Endothelial cell of umbilical vein (primary cell): Measurements from ENCODE around the gene LCE3A. TPM values are rescaled to one million over a fixed set of nuclear protein-coding genes. Genes with fewer than 3 reads are reported as not detected.

Experiments
- BruUV-seq: library from RNA; stranded (reverse); fragments of 400-500 nt; replicated peaks from 2 replicates; lab custom pipeline; 2021; lab: Mats Ljungman, UMichigan
- CTCF ChIA-PET: fragments of 300-600, 350-600 bp; sonication (Branson Sonifier 250); formaldehyde crosslinking; loops from one replicate; lab custom pipeline; 2021; ENCODE audit warnings: antibody characterized with exemption, inconsistent platforms; lab: Charles Lee
- POLR2A ChIA-PET: fragments of 300-600, 350-600 bp; sonication (Branson Sonifier 250); formaldehyde crosslinking; loops from one replicate; lab custom pipeline; 2021; ENCODE audit warnings: antibody characterized with exemption, inconsistent platforms; lab: Charles Lee
- DNase-seq: peaks from one replicate; pipeline ENCODE4 v3.0.0-alpha.2; 2011; ENCODE audit warnings: low read depth, low spot score
- FAIRE-seq: peaks from 2 replicates; lab custom pipeline; 2011; peaks lifted over from hg19 to GRCh38; lab: Jason Lieb, UNC
- H2AFZ ChIP-seq: 2 replicates; pipeline ENCODE4 v1.6.0; 2012; ENCODE audit warnings: low read depth, low read length, control low read depth, inconsistent platforms
- H3K27ac ChIP-seq: 2 replicates; pipeline ENCODE4 v1.5.1; 2011; ENCODE audit warnings: low read depth, mild to moderate bottlenecking, control low read depth, low read length, moderate library complexity; ENCODE audit not compliant: insufficient read depth
- H3K27me3 ChIP-seq, 2 experiments: 2 replicates each; pipeline versions ENCODE4 v1.6.0 to v1.6.1; 2011; ENCODE audit warnings: low read length in 2 of 2, mixed read lengths in 1 of 2; ENCODE audit not compliant: control insufficient read depth in 2 of 2, insufficient read depth in 2 of 2
- H3K36me3 ChIP-seq, 2 experiments: 2 replicates in 1 of 2; 3 replicates in 1 of 2; pipeline ENCODE4 v1.5.1; 2011; ENCODE audit warnings: low read length in 2 of 2, mild to moderate bottlenecking in 1 of 2, moderate library complexity in 1 of 2; ENCODE audit not compliant: control insufficient read depth in 2 of 2, insufficient read depth in 2 of 2; ENCODE audit errors: extremely low read depth in 1 of 2
- H3K4me1 ChIP-seq: 3 replicates; pipeline ENCODE4 v1.5.1; 2011; ENCODE audit warnings: mild to moderate bottlenecking, low read length; ENCODE audit not compliant: control insufficient read depth, insufficient read depth; ENCODE audit errors: extremely low read depth
- H3K4me2 ChIP-seq: 2 replicates; pipeline ENCODE4 v1.6.1; 2011; ENCODE audit warnings: low read length, control low read depth, mixed read lengths; ENCODE audit not compliant: insufficient read depth
- H3K4me3 ChIP-seq, 3 experiments: fragments of 200-600 bp in 1 of 3; sonication (generic), shearing (Covaris generic) in 1 of 3; replicated peaks in 1 of 3; 2 replicates each; pipeline ENCODE4 v1.5.1; 2011 to 2016; ENCODE audit warnings: control low read depth in 3 of 3, low read length in 3 of 3, mild to moderate bottlenecking in 2 of 3, inconsistent platforms in 1 of 3, low read depth in 1 of 3, moderate library complexity in 1 of 3; ENCODE audit not compliant: insufficient read depth in 1 of 3
- H3K79me2 ChIP-seq: 2 replicates; pipeline ENCODE4 v1.6.0; 2012; ENCODE audit warnings: low read length, inconsistent platforms; ENCODE audit not compliant: control insufficient read depth, insufficient read depth
- H3K9ac ChIP-seq: replicated peaks from 2 replicates; pipeline ENCODE3; 2011; ENCODE audit warnings: low read length, control low read depth; ENCODE audit not compliant: insufficient read depth; ENCODE audit errors: extremely low read depth
- H3K9me1 ChIP-seq: replicated peaks from 3 replicates; pipeline ENCODE4 v1.6.0; 2011; ENCODE audit warnings: mild to moderate bottlenecking, low read length; ENCODE audit not compliant: control insufficient read depth, insufficient read depth; ENCODE audit errors: extremely low read depth
- H3K9me3 ChIP-seq: replicated peaks from 2 replicates; pipeline ENCODE4 v1.5.1; 2012; ENCODE audit warnings: low read length, inconsistent platforms; ENCODE audit not compliant: control insufficient read depth, insufficient read depth
- H4K20me1 ChIP-seq: replicated peaks from 2 replicates; pipeline ENCODE3; 2011; ENCODE audit warnings: mild to moderate bottlenecking, low read length; ENCODE audit not compliant: control insufficient read depth, insufficient read depth; ENCODE audit errors: extremely low read depth
- CTCF ChIP-seq, 2 donors: IDR thresholded peaks; 1 replicate in 1 of 2; 2 replicates in 1 of 2; pipeline ENCODE4 v1.5.1; 2011; ENCODE audit warnings: low read length in 2 of 2, mild to moderate bottlenecking in 2 of 2, moderate library complexity in 2 of 2, control low read depth in 1 of 2, inconsistent platforms in 1 of 2, low read depth in 1 of 2; ENCODE audit not compliant: insufficient read depth in 1 of 2; ENCODE audit errors: extremely low read depth in 1 of 2
- EZH2 ChIP-seq: IDR thresholded peaks from 2 replicates; pipeline ENCODE4 v1.6.1; 2012; ENCODE audit warnings: borderline replicate concordance, low read depth, mild to moderate bottlenecking, moderate library complexity, low read length, inconsistent platforms; ENCODE audit not compliant: severe bottlenecking
- FOS ChIP-seq: IDR thresholded peaks from 2 replicates; pipeline ENCODE4 v1.6.1; 2011; ENCODE audit warnings: mild to moderate bottlenecking, low read length, moderate library complexity, borderline replicate concordance; ENCODE audit not compliant: insufficient read depth
- GATA2 ChIP-seq: IDR thresholded peaks from 2 replicates; pipeline ENCODE4 v1.7.0; 2011; ENCODE audit warnings: low read depth, mild to moderate bottlenecking, moderate library complexity, mixed read lengths, low read length; ENCODE audit not compliant: insufficient read length, insufficient read depth
- JUN ChIP-seq: IDR thresholded peaks from 2 replicates; pipeline ENCODE4 v1.6.1; 2011; ENCODE audit warnings: borderline replicate concordance, low read depth; ENCODE audit not compliant: insufficient read length, insufficient read depth
- MAX ChIP-seq: IDR thresholded peaks from 2 replicates; pipeline ENCODE4 v1.6.1; 2011; ENCODE audit not compliant: insufficient read depth, insufficient read length
- MYC ChIP-seq: IDR thresholded peaks from one replicate; pipeline ENCODE4 v1.6.1; 2011; ENCODE audit warnings: mild to moderate bottlenecking, low read depth, low read length
- POLR2A ChIP-seq: IDR thresholded peaks from 2 replicates; pipeline ENCODE4 v1.6.1; 2012; ENCODE audit warnings: low read depth, mild to moderate bottlenecking, control low read depth, low read length
- POLR2AphosphoS5 ChIP-seq: IDR thresholded peaks from 2 replicates; pipeline ENCODE4 v1.6.1; 2012; ENCODE audit warnings: low read depth, mild to moderate bottlenecking, control low read depth, low read length, moderate library complexity; ENCODE audit not compliant: insufficient read depth
- dilution Hi-C: fragments of 300-500 bp; cut with MboI; formaldehyde crosslinking; loops from one replicate; pipeline ENCODE4 v1.15.0; 2019; ENCODE audit warnings: low sequenced_read_pairs; ENCODE audit not compliant: extremely low pct_ligation_motif_present
- intact Hi-C: fragments of 100-400 bp; cut with micrococcal nuclease; formaldehyde crosslinking; loops from one replicate; pipeline ENCODE4 v1.10.0; 2022
- polyA plus RNA-seq, 4 experiments: library from polyadenylated mRNA; depleted of rRNA in 3 of 4; stranded (reverse) in 3 of 4; unstranded in 1 of 4; fragments of >200 nt; gene quantifications; 2 replicates each; pipeline versions ENCODE4 v1.2.1 to v1.2.3, GENCODE V29; 2011 to 2012; ENCODE audit warnings: missing spikeins in 1 of 4
- total RNA-seq: library from RNA; stranded (reverse); gene quantifications from 2 replicates; pipeline ENCODE4 v1.2.3, GENCODE V29; 2021

LCE3A gene
- total and polyA plus RNA-seq, 2 donors (not counting 3 experiments of a cell fraction or from before 2014, with no cell fraction given) = not detected

GRCh38 chr1:152630596-152630995, 7.7 kb upstream of the LCE3A start:
- peaks cover 2% of the 10 kb centered on the region for H3K9me3 ChIP-seq
- no peaks in the 10 kb centered on the region for H4K20me1 ChIP-seq
- H2AFZ ChIP-seq = no peak overlapping the region
- no peak overlapping the region for H3K27ac ChIP-seq
- FAIRE-seq (no peak), DNase-seq (no peak)
- H3K4me1 ChIP-seq = no peaks in the 10 kb centered on the region
- TF ChIP-seq FOS (no peak), CTCF (IDR thresholded peaks at IDR 0.05; ENCODE audit: extremely low read depth in 1 of 2, insufficient read depth in 1 of 2, low read depth in 1 of 2, low read length in 2 of 2) (no peak), MYC (no peak), MAX (no peak), GATA2 (no peak), EZH2 (no peak), POLR2AphosphoS5 (no peak), JUN (no peak), POLR2A (no peak)
- H3K4me3 ChIP-seq = no peak overlapping the region
- intact Hi-C loops = no loop called here
- H3K36me3 ChIP-seq = no peaks in the 10 kb centered on the region
- H3K9ac ChIP-seq = no peak overlapping the region
- H3K27me3 ChIP-seq = no peaks in the 10 kb centered on the region
- BruUV-seq = no TSS peak
- dilution Hi-C loops = no loop called here
- ChIA-PET CTCF (no interaction called here), POLR2A (no interaction called here)
- no peaks in the 10 kb centered on the region for H3K79me2 ChIP-seq
- H3K4me2 ChIP-seq = no peak overlapping the region
- no peaks in the 10 kb centered on the region for H3K9me1 ChIP-seq
